LNCaP clone FGC (cell line): ENCODE results near the gene ATOX1.

Experiments used
- DNase-seq: peaks from one replicate; pipeline ENCODE4 v3.0.0-alpha.2; 2011; ENCODE audit warnings: low read depth
- H3K4me3 ChIP-seq: 2 replicates; pipeline ENCODE4 v1.5.1; 2011; ENCODE audit warnings: mild to moderate bottlenecking, low read depth, low read length, control low read depth
- TF ChIP-seq, protein P1 (sequence below): IDR thresholded peaks from 2 replicates; pipeline ENCODE4 v1.5.1; 2012; ENCODE audit warnings: mild to moderate bottlenecking; ENCODE audit not compliant: control insufficient read depth, insufficient read depth; ENCODE audit errors: extremely low read depth

Gene ATOX1

DNA sequence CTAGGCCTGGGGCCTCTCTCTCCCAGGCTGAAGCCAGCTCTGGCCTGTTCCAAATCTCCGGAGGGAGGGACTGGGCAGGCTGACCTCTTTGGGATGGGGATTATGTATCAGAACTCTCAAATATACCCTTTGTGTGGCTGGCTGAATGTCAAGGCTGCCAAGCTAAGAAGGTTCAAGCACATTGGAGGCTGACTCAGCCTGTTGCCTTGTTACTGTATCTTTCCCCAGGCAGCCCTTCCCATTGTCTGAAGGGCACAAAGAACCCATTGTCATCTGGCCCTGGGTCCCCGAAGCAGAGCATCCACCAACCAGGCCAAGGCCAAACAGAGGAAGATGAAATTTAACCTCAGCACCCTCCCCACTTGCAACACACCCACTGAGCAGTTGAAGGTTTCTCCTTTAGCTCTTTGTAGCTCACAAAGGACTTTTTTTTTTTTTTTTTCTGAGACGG, 64.4 kb downstream of the ATOX1 start:
- TF ChIP-seq, protein P1, sequence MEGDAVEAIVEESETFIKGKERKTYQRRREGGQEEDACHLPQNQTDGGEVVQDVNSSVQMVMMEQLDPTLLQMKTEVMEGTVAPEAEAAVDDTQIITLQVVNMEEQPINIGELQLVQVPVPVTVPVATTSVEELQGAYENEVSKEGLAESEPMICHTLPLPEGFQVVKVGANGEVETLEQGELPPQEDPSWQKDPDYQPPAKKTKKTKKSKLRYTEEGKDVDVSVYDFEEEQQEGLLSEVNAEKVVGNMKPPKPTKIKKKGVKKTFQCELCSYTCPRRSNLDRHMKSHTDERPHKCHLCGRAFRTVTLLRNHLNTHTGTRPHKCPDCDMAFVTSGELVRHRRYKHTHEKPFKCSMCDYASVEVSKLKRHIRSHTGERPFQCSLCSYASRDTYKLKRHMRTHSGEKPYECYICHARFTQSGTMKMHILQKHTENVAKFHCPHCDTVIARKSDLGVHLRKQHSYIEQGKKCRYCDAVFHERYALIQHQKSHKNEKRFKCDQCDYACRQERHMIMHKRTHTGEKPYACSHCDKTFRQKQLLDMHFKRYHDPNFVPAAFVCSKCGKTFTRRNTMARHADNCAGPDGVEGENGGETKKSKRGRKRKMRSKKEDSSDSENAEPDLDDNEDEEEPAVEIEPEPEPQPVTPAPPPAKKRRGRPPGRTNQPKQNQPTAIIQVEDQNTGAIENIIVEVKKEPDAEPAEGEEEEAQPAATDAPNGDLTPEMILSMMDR: no peak
- H3K4me3 ChIP-seq: no peak overlapping the region
- DNase-seq: no peak
